Liver (tissue), 3 donors: ENCODE data around the gene CIBAR2.

Experiments used
- ATF3 ChIP-seq: IDR thresholded peaks from 2 replicates; pipeline ENCODE4 v1.6.1; 2016; ENCODE audit warnings: antibody characterized with exemption
- CTCF ChIP-seq: fragments of 150-350 bp; IDR thresholded peaks from 2 replicates; pipeline ENCODE4 v1.5.1; 2017; ENCODE audit warnings: improper control_type of control experiment, low read depth, low read length; ENCODE audit not compliant: missing input control
- EGR1 ChIP-seq, 2 donors: IDR thresholded peaks; 2 replicates each; pipeline ENCODE4 v1.6.1; 2016 to 2018; ENCODE audit warnings: antibody characterized with exemption in 2 of 2, low read depth in 2 of 2
- HNF4A ChIP-seq, 2 donors: conservative IDR thresholded peaks; 2 replicates each; pipeline ENCODE4 v1.6.1; 2016; ENCODE audit warnings: antibody characterized with exemption in 2 of 2, mild to moderate bottlenecking in 2 of 2
- JUND ChIP-seq, 2 donors: IDR thresholded peaks; 2 replicates each; pipeline ENCODE4 v1.6.1; 2016; ENCODE audit warnings: antibody characterized with exemption in 2 of 2
- RAD21 ChIP-seq, 2 donors: IDR thresholded peaks; 2 replicates each; pipeline ENCODE4 v1.6.1; 2016; ENCODE audit warnings: antibody characterized with exemption in 2 of 2, mild to moderate bottlenecking in 2 of 2
- REST ChIP-seq: IDR thresholded peaks from 2 replicates; pipeline ENCODE4 v1.6.1; 2016; ENCODE audit warnings: antibody characterized with exemption, mild to moderate bottlenecking
- SP1 ChIP-seq: IDR thresholded peaks from 2 replicates; pipeline ENCODE4 v1.6.1; 2018; ENCODE audit warnings: antibody characterized with exemption, mild to moderate bottlenecking
- TAF1 ChIP-seq: conservative IDR thresholded peaks from 2 replicates; pipeline ENCODE4 v1.6.1; 2016; ENCODE audit warnings: antibody characterized with exemption, mild to moderate bottlenecking
- YY1 ChIP-seq: IDR thresholded peaks from 2 replicates; pipeline ENCODE4 v1.6.1; 2016; ENCODE audit warnings: antibody characterized with exemption, mild to moderate bottlenecking
- ZBTB33 ChIP-seq: IDR thresholded peaks from 2 replicates; pipeline ENCODE4 v1.6.1; 2016; ENCODE audit warnings: antibody characterized with exemption
- donor health status: healthy.
- donor health status: healthy.

GRCh38 chr16:85086347-85087291 lies 25.7 kb downstream of the CIBAR2 start:
- peak; percentile 67 for TF ChIP-seq CTCF
- no peak for TF ChIP-seq SP1
- TF ChIP-seq REST = no peak
- TF ChIP-seq ZBTB33 = no peak
- no peak for TF ChIP-seq HNF4A (conservative IDR thresholded peaks at IDR 0.05)
- no peak for TF ChIP-seq YY1
- peak; percentile 74 to 83 for TF ChIP-seq RAD21 (IDR thresholded peaks at IDR 0.05)
- no peak for TF ChIP-seq EGR1 (IDR thresholded peaks at IDR 0.05; ENCODE audit: low read depth in 2 of 2)
- no peak for TF ChIP-seq ATF3
- no peak for TF ChIP-seq TAF1
- TF ChIP-seq JUND (IDR thresholded peaks at IDR 0.05) = no peak
